22Rv1 (cell line): Measurements from ENCODE around the gene TASOR2.

Experiments used
- H3K27ac ChIP-seq: fragments of 450-650 bp; 2 replicates; pipeline ENCODE4 v1.5.1; 2017
- ZFX ChIP-seq: fragments of 450-650 bp; IDR thresholded peaks from 2 replicates; pipeline ENCODE4 v1.6.1; 2017; ENCODE audit warnings: antibody characterized with exemption, borderline replicate concordance
- TF ChIP-seq, protein P1 (sequence below): fragments of 450-650 bp; IDR thresholded peaks from 2 replicates; pipeline ENCODE4 v1.5.1; 2017; ENCODE audit warnings: mild to moderate bottlenecking

TASOR2 gene

DNA sequence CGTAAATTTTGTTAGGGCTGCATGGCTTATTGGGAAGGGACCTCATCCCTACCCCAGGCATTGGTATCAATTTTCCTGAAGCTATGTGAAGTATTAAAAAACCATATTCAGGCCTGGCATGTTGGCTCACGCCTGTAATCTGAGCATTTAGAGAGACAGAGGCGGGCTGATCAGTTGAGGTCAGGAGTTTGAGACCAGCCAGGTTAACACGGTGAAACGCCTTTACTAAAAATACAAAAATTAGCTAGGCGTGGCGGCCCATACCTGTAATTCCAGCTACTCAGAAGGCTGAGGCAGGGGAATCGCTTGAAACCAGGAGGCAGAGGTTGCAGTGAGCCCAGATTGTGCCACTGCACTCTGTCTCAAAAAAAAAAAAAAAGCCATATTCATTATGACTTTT is 7.1 kb downstream of the TASOR2 start:
- H3K27ac ChIP-seq, result no peak overlapping the region
- TF ChIP-seq, protein P1, sequence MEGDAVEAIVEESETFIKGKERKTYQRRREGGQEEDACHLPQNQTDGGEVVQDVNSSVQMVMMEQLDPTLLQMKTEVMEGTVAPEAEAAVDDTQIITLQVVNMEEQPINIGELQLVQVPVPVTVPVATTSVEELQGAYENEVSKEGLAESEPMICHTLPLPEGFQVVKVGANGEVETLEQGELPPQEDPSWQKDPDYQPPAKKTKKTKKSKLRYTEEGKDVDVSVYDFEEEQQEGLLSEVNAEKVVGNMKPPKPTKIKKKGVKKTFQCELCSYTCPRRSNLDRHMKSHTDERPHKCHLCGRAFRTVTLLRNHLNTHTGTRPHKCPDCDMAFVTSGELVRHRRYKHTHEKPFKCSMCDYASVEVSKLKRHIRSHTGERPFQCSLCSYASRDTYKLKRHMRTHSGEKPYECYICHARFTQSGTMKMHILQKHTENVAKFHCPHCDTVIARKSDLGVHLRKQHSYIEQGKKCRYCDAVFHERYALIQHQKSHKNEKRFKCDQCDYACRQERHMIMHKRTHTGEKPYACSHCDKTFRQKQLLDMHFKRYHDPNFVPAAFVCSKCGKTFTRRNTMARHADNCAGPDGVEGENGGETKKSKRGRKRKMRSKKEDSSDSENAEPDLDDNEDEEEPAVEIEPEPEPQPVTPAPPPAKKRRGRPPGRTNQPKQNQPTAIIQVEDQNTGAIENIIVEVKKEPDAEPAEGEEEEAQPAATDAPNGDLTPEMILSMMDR, result no peak
- no peak for TF ChIP-seq ZFX

DNA sequence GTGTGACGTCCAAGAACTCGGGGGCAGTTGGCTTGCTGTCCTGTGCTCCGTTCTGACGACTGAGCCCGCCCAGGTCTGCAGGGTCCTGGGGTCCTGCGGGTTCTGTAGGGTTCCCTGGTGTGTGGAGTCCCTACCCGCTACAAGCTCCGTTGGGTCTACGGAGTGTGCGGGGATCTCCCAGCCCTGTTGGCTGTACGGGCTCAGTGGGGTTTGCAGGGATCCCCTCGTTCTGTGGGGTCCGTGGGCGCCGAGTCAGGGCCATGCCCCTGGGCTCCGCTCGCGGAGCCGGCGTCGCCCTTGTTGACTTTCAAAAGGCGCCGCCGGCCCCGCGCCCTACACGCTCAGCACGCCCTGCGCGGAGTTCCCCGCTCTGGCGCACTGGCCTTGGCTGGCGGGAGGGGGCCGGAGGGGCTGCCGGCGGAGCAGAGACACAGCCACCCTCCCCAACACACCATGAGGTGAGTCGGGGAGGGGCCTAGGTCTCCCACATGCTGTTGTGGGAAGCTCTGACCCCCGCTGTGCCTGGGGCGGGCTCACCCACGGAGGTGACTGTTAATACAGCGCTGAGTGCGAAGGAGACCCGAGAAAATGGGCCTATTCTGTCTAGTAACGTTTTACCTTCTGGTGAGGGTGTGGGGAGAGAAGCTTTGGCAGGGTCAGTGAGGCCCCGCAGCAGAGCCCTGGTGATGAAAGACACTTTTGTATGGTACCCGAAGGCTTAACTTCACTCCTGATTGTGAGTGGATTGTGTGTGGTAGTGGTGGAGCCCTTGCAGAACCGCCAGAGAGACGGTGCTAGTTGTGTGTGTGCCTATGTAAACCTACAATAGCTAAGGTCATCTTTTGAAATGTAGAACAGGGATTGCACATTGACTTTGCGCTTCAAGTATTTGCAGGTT is 8.1 kb downstream of the TASOR2 start:
- H3K27ac ChIP-seq, result no peak overlapping the region
- TF ChIP-seq, protein P1, result no peak
- TF ChIP-seq ZFX, result no peak

DNA sequence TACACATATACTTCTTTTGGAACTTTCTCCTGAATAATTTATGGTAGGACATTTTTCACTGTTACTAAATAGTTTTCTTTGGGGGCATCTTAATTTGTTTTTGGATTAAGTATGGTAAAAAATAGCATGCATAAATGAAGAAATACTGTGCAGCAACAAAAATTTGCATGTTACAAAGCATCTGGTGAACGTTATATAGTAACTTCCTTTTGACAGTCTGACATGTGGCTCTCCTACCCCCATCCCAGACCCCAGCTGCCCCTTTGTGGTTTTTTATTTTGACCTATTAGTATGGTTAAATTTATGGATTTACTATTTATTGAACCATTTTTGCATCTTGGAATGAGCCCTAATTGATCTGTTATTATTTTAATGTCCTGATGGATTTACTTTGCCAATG is 9.9 kb downstream of the TASOR2 start:
- TF ChIP-seq, protein P1, result no peak
- H3K27ac ChIP-seq, result no peak overlapping the region

DNA sequence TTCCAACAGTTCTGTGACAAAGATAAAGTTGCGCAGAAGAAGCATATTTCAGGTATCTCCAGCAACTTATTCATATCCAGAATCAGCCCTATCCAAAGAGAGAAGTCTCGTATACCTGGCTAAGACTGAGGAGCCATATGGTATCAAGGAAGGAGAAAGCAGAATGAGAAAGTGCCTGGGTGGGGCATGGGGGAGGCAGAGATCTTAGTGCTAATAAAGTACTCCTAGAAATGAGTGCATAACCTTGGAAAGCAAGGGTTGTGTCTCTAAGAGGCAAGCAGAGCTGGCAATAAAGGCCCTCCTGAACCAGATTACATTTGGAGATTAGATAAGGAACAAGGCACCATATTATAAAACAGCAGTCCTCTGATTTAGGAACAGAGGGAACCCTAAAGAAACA is 12.7 kb downstream of the TASOR2 start:
- no peak overlapping the region for H3K27ac ChIP-seq

DNA sequence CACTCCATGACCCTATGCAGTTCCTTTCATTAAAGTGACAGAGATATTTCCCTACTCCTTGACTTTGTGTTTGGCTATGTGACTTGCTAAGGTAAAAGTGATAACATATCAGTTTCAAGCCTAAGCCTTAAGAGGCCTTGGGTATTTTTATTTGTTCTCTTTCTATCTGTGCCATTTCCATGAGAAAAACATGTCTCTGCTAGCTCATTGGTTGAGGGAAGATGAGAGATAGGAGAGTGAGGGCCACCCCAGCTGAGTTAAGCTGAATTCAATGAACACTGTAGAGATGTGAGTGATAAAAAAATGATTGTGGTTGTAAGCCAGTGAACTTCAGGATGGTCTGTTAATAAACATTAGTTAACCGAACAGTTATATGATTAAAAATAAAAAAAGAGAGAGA is 13.4 kb downstream of the TASOR2 start:
- TF ChIP-seq, protein P1, result no peak
- no peak for TF ChIP-seq ZFX
- no peak overlapping the region for H3K27ac ChIP-seq

More for the DNA sequence above, 12.7 kb downstream of the TASOR2 start:
- no peak for TF ChIP-seq ZFX
- TF ChIP-seq, protein P1, result no peak

DNA sequence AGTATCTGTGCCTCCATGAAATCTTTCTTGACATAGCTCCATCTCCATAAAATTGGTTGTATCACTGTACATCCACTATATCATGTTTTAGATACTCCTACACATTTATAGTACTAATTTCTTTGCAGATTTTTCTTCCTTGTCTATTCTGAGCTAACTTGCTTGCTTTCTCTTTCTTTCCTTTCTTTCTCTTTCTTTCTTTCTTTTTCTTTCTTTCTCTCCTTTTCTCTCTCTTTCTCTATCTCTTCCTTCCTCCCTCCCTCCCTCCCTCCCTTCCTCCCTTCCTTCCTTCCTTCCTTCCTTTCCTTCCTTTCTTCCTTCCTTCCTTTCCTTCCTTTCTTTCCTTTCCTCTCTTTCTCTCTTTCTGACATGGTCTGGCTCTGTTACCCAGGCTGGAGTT is 23.7 kb downstream of the TASOR2 start:
- TF ChIP-seq ZFX, result no peak
- TF ChIP-seq, protein P1, result no peak
- H3K27ac ChIP-seq, result no peak overlapping the region

DNA sequence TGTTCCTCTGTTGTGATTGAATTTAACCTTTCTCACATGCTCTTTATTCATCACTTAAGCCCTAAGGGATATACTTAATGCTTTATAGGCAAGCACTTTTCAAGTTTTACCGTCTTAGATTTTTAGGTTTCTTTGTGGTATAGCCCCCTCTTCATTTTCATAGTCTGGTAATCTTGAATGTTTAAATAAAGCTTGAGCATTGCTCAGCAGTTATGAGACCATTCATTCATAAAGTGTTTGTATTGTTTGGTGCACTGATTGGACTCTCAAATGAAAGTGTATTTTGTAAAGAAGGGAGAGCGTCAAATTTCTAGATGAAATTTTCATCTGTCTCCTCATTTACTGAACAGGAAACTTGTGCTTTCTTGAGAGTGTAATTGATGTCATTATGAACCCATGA is 25.2 kb downstream of the TASOR2 start:
- no peak overlapping the region for H3K27ac ChIP-seq
- TF ChIP-seq, protein P1, result no peak
- no peak for TF ChIP-seq ZFX
